NB4 (cell line): ENCODE data around the gene FAM83G.

Source experiments
- CTCF ChIP-seq: IDR thresholded peaks from one replicate; pipeline ENCODE4 v1.5.1; 2012; ENCODE audit warnings: low read depth, low read length
- POLR2A ChIP-seq: IDR thresholded peaks from 2 replicates; pipeline ENCODE4 v1.6.1; 2011; ENCODE audit warnings: mild to moderate bottlenecking; ENCODE audit not compliant: insufficient read length; ENCODE audit errors: extremely low read depth

- TF ChIP-seq CTCF (no peak), POLR2A (no peak)
Measured at GRCh38 chr17:18964550-18964949, 40.0 kb downstream of the FAM83G start.
